Occipital lobe (tissue), 2 donors: ENCODE results near the gene CNTNAP1. TPM values are rescaled to one million over a fixed set of nuclear protein-coding genes. Genes with fewer than 3 reads are reported as not detected.
"Not testable (repeated sequence)": the region's sequence is repeated elsewhere in the genome, so short reads cannot be mapped to it uniquely, and the experiment has no call there.

Source experiments
- DNase-seq: peaks from one replicate; lab custom pipeline; 2025; lab: John Stamatoyannopoulos, UW
- total RNA-seq: library from RNA; depleted of rRNA; stranded (reverse); fragments of >200 nt; gene quantifications from one replicate; pipeline ENCODE4 v1.2.3, GENCODE V29; 2014

Gene CNTNAP1
- 7.5 TPM for total RNA-seq

DNA sequence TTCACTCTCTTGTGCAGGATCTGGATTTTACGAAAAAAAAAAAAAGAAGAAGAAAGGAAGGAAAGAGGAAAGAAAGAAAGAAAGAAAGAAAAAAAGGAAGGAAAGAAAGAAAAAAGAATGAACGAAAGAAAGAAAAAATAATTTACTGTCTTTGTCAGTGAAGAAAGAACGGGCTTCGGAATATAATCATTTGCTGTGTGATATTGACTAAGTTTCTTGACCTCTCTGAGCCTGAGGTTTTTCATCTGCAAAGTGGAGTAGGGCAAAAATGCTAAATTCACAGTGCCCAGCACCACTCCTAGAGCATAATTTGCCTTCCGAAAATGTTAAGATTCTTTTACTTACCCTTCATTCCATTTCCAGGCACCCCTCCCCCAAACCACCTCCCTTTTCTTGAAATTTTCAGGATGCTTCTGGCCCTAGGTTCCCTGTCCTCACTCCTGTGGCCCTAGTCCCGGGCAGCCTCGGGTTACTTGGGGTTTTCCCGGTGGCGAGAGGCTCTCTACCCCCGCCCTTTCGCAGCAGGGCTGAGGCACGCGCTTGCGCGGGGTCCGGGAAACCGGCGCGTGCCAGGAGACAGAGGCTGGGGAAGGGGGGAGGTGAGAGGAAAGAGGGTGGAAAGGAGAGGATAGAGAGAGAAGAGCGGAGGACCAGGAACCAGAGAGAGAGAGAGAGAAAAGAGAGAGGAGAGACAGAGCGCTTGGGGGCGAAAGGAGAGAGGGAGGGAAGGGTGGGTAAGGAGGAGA, at the start of gene CNTNAP1:
TSS of gene CNTNAP1 (plus strand) at position 556 of the 746 bp plus-strand sequence. CDS start 299 bp downstream, outside the sequence.
- DNase-seq = peak; percentile 64

- no peak for DNase-seq
Measured at GRCh38 chr17:42632949-42633444, 49.3 kb upstream of the CNTNAP1 start.

DNA sequence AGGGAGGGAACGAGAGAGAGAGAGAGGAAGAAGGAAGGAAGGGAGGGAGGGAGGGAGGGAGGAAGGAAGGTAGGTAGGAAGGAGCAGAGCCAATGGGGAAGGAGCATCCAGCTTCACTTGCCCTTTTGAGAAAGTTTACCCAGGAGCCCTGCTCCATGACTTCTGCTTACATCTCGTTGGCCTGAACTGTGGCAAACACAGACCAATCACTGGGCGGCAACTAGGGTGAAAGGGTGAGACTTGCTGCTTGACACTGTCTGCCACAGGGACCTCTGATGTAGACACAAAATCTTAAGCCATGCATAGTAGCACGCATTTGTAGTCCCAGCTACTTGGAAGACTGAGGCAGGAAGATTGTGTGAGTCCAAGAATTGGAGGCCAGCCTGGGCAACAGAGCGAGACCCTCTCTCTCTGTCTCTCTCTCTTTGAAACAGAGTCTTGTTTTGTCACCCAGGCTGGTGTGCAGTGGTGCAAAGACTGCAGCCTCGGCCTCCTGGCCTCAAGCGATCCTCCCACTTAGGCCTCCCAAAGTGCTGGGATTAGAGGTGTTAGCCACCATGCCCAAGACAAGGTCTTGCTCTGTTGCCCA, 42.7 kb upstream of the CNTNAP1 start:
- no peak for DNase-seq

GRCh38 chr17:42640121-42640520, 42.2 kb upstream of the CNTNAP1 start:
- no peak for DNase-seq

- DNase-seq = no peak
Measured at GRCh38 chr17:42642336-42642735, 40.0 kb upstream of the CNTNAP1 start.

DNA sequence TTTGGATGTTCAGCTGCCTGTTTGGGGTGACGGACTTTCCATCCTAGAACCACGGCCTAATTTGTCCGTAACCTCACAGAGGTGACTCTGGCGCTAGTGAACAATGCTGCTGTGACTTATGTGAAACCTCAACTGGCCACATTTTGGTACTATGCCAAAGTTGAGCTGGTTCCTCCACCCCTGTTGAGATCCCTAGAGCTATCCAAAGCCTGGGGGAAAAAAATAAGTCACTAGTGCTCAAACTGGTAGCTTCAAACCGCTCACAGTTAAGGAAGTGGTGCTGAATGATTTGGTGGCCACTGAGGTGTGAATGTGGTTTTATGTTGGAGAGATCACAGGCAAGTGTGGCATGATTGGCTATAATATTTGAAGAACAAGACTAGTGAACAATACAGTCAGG, 34.6 kb upstream of the CNTNAP1 start:
- DNase-seq = no peak

GRCh38 chr17:42651392-42651791, 30.9 kb upstream of the CNTNAP1 start:
- DNase-seq = no peak

DNA sequence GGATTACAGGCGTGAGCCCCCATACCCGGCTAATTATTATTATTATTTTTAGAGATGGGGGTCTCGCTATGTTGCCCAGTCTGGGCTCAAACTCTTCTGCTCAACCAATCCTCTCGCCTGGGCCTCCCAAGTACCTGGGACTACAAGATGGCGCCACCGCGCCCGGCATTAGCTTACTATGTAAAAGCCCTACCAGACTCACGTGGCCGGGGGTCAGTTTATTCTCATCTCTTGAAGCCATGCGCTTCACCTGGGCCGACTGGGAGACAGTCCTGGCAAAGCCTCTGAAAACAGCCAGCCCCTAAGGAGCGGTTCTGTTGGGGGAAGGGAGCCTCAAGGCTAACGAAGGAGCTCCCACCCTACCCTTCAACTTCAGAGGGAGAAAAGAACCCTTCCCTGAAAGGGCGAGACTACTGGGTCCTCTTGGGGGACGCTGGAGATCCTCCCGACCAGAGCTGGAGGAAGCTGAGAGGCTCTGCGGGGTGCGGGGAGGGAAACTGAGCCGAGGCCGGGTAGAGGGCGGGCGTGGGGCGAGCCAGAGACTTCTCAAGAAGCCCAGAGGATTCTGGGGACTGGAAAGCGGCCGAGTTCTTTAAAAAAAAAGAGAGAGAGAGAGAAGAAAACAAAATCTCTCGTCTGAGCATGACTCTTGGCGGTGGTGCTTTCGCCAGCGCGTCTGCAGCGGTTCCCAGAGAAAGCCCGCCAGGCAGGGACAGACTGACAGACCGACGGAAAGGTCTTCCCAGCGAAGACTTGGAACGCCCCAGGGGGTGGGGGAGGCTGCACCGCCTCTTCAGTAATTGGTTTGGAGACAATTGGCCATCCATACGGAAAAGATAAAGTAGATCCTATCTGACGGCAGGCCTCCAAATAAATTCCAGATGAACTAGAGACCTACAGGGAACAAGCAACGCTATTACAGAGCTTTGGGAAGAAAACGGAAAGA, 28.9 kb upstream of the CNTNAP1 start:
- DNase-seq = no peak

- no peak for DNase-seq
Measured at GRCh38 chr17:42655528-42655927, 26.8 kb upstream of the CNTNAP1 start.

DNA sequence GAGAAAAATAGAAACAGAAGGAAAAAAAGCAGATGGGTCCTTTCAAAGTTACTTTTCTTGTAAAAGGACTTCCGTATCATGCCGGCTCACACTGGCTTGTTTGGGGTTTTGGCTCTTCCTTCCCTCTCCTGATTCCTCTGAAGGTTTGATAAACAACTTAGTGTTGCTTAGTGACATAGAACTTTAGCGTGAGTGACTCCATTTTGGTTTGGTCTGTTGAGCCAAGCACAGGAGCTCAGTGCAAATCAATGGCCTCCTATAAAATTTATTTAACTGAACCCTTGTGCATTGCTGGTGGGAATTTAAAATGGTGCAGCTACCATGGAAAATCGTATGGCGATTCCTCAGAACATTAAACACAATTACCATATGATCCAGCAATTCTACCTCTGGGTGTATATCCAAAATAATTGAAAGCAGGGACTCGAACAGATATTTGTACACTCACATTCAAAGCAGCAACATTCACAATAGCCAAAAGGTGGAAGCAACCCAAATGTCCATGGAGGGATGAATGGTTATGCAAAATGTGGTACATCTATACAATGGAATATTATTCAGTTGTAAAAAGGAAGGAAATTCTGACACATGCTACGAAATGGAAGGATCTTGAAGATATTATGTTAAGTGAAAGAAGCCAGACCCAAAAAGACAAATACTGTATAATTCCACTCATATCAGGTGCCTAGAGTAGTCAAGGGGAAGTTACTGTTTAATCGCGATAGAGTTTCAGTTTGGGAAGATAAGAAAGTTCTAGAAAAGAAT, 24.3 kb upstream of the CNTNAP1 start:
- DNase-seq = no peak

DNA sequence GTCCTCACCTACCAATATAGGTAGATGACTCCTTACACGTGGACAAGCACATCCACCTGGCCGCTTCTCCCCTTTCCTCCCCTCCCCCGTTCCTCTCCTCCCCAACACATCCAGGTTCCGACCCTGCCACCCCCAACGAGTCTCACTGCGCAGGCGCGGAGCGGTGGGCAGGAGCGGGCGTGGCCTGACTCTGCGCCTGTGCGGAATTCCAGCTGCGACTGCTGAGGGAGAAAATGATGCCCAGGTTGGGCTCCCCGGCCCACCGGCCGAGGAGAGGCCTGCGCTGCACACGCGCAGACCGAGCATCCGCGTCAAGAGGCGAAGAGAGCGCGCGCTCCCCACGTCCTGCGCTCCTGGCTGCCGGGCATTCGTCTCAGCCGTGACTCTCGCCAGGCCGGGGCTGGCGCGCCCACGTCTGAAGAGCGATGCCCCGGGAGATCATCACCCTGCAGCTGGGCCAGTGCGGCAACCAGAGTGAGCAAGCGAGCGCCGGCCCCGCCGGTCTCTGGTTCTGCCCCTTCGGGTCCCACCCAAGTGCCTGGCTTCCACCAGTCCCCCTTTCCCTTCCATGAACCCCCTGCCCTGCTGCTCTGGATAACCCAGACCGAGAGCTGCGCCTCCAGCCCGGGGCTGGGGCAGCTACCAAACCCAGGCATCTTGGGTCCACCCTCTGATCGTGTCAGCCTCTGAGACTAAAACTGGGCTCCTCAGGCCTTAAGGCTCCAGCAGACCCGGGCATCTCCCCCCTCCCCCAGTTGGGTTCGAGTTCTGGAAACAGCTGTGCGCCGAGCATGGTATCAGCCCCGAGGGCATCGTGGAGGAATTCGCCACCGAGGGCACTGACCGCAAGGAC, 23.0 kb upstream of the CNTNAP1 start, which contains the start of gene TUBG2:
TSS of gene TUBG2 (plus strand) at position 206 of the 853 bp plus-strand sequence. CDS start at position 426, 220 bp downstream.
- peak; percentile 84 for DNase-seq

DNA sequence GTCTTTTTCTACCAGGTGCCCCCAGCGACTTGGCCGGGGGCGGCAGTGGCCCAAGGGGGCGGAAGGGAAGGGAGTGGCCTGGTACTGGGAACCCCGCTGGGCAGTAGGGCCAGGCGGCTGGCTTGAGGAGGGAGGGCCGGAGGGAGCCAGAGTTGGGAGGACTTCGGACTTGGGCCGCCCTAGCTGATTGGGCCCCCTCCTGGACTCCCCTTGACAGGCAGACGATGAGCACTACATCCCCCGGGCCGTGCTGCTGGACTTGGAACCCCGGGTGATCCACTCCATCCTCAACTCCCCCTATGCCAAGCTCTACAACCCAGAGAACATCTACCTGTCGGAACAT, 22.4 kb upstream of the CNTNAP1 start:
- not testable (repeated sequence) for DNase-seq

- DNase-seq = no peak
Measured at GRCh38 chr17:42660692-42661345, 21.5 kb upstream of the CNTNAP1 start.

- no peak for DNase-seq
Measured at GRCh38 chr17:42665581-42666001, 16.7 kb upstream of the CNTNAP1 start.

GRCh38 chr17:42666126-42666525, 16.2 kb upstream of the CNTNAP1 start:
- not testable (repeated sequence) for DNase-seq

DNA sequence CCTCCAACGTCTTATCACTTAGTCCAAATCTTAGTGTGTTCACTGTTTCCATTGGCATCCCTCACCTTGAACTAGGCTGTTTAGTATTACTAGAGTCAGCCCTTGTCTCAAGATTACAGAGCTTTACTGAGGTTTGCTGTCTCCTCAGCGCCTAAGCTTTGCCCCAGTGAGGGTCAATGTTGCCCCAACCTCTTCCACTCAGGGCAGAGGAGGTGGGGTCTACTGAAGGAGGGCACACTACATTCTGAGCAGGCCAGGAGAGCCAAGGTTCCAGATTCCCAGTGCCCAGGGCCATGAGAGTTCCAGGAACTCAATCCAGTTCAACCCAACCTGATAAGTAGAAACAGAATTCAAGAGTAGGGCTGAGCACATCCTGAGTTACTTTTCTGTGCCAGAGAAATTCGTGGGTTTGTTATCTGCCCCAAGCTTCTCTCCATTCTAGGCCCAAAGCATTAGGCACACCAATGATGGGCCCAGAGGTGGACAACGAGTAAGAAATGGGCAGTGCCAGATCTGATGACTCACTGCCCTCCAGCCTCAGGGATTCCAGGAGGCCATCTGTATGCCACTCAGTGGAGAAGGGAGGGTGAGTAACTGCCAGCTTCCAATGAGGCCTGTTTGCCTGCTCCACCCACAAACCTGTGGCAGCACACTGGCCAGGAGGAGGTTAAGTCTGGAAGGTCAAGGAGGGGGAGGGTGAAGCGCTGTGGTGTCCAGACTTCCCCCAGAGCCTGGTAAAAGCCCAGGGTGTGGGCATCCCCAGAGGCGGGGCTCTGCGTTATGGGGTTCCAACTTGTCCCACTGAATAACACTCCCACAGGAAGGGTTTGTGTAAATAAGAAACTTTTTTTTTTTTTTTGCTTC, 15.0 kb upstream of the CNTNAP1 start:
- no peak for DNase-seq

- DNase-seq = no peak
Measured at GRCh38 chr17:42669705-42669976, 12.7 kb upstream of the CNTNAP1 start.

GRCh38 chr17:42669977-42670788, 12.1 kb upstream of the CNTNAP1 start:
- DNase-seq = no peak
